ENCODE results near the gene TWNK. TPM values are rescaled to one million over a fixed set of nuclear protein-coding genes. Genes with fewer than 3 reads are reported as not detected.

TWNK gene
- total and polyA plus RNA-seq, 9 of the 15 experiments (the other 6 are each of a cell fraction or from before 2014, with no cell fraction given): 11.6 to 34.7 (median 17.4) TPM

GRCh38 chr10:101033276-101033675 is 45.9 kb downstream of the TWNK start:
- ChIA-PET CTCF (ENCODE audit: low intra/inter-chr PET ratio) (no interaction called here), POLR2A (no interaction called here)
- ATAC-seq: no peak
- TF ChIP-seq GTF2F1 (IDR thresholded peaks at IDR 0.05; ENCODE audit: low read depth, low read length) (no peak), FOXA1 (IDR thresholded peaks at IDR 0.05; ENCODE audit: borderline replicate concordance) (no peak), SMAD3 (CRISPR knock-in tag; conservative IDR thresholded peaks at IDR 0.05) (no peak), WHSC1 (IDR thresholded peaks at IDR 0.05; ENCODE audit: low read length) (no peak)
- TF ChIP-seq, protein P1, sequence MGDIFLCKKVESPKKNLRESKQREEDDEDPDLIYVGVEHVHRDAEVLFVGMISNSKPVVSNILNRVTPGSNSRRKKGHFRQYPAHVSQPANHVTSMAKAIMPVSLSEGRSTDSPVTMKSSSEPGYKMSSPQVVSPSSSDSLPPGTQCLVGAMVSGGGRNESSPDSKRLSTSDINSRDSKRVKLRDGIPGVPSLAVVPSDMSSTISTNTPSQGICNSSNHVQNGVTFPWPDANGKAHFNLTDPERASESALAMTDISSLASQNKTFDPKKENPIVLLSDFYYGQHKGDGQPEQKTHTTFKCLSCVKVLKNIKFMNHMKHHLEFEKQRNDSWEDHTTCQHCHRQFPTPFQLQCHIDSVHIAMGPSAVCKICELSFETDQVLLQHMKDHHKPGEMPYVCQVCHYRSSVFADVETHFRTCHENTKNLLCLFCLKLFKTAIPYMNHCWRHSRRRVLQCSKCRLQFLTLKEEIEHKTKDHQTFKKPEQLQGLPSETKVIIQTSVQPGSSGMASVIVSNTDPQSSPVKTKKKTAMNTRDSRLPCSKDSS (IDR thresholded peaks at IDR 0.05; ENCODE audit: low read depth, partially characterized antibody): no peak
- no peak for FAIRE-seq
- WGBS (ENCODE audit: insufficient coverage, low coverage, missing lambda C conversion rate): 10% methylated on average over 1 of the region's 3 CpGs
- H3K27me3 ChIP-seq (ENCODE audit: control insufficient read depth in 2 of 2, insufficient read depth in 2 of 2, low read length in 2 of 2): peaks cover 0 to 4% of the 10 kb centered on the region in 2 experiments; a peak in 3 of 5 replicates
- H3K4me1 ChIP-seq (replicated peaks in 1 of 2; ENCODE audit: control insufficient read depth in 2 of 2, insufficient read depth in 2 of 2, low read length in 2 of 2): peaks cover 12 to 45% of the 10 kb centered on the region in 2 experiments
- no peaks in the 10 kb centered on the region for H3K79me2 ChIP-seq (ENCODE audit: control insufficient read depth, insufficient read depth, low read length)
- H2AFZ ChIP-seq (ENCODE audit: low read depth, low read length): no peak overlapping the region
- no peak for DNase-seq (ENCODE audit: extremely low read depth in 1 of 4, low spot score in 3 of 4)
- no peaks in the 10 kb centered on the region for H4K20me1 ChIP-seq (replicated peaks; ENCODE audit: control insufficient read depth, insufficient read depth, low read length)
- in situ Hi-C loops (cut with MboI) (no loop called here), intact Hi-C loops (cut with micrococcal nuclease) (loop anchor here (5.0 to 10.0 kb wide), 2 partner anchors 34 to 412 kb away; no protein-coding TSS in a partner anchor)
- H3K4me3 ChIP-seq: no peak overlapping the region
- no peak overlapping the region for H3K9ac ChIP-seq (ENCODE audit: insufficient read depth in 1 of 2, low read depth in 2 of 2, low read length in 2 of 2)
- H3K36me3 ChIP-seq (ENCODE audit: control insufficient read depth, insufficient read depth, low read length): no peaks in the 10 kb centered on the region
- no peak overlapping the region for H3K4me2 ChIP-seq (ENCODE audit: insufficient read depth, low read length)
- H3K9me3 ChIP-seq (replicated peaks; ENCODE audit: control insufficient read depth, insufficient read depth, low read depth, low read length): no peaks in the 10 kb centered on the region
- no peaks in the 10 kb centered on the region for H3K9me1 ChIP-seq (ENCODE audit: control insufficient read depth, insufficient read depth, low read length)
- no peak overlapping the region for H3K27ac ChIP-seq (ENCODE audit: extremely low read depth, low read depth, low read length)
- BruUV-seq (replicated peaks): no TSS peak

All from K562 (cell line).